WI38 (cell line): ENCODE data around the gene MB.

Experiments
- H3K4me3 ChIP-seq: 2 replicates; pipeline ENCODE4 v1.5.1; 2011; ENCODE audit warnings: low read depth, mild to moderate bottlenecking, control low read depth, low read length
- TF ChIP-seq, protein P1 (sequence below): IDR thresholded peaks from 2 replicates; pipeline ENCODE4 v1.5.1; 2012; ENCODE audit warnings: low read depth, mild to moderate bottlenecking, control low read depth, low read length

MB gene

DNA sequence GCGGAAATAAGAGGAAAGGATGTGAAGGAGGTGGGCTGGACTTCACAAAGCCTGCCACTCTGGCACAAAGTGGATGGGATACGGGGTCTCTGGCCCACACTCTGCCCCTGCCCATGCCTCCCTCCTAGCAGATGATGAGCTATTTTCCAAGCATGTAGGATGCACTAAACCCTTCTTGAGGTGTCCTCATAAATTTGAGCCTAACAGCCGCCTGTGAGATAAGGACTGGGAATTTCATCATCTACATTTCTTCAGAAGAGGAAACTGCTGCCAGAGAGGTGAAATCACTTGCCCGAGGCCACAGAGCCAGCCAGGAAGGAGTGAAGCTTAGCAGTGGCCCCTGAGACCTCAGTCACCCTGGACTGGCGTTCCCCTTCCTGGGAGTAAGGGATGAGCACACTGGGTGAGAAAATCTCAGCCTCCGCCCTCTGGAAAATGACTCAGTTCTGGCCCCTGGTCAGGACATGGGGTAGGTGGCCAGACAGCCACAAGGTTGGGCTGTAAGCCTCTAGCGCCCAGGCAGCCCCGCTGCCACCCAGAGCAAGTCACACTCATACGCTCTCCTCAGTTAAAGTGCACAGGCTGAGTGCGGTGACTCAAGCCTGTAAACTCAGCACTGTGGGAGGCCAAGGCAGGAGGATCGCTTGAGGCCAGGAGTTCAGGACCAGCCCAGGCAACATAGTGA, 27.9 kb downstream of the MB start:
- TF ChIP-seq, protein P1, sequence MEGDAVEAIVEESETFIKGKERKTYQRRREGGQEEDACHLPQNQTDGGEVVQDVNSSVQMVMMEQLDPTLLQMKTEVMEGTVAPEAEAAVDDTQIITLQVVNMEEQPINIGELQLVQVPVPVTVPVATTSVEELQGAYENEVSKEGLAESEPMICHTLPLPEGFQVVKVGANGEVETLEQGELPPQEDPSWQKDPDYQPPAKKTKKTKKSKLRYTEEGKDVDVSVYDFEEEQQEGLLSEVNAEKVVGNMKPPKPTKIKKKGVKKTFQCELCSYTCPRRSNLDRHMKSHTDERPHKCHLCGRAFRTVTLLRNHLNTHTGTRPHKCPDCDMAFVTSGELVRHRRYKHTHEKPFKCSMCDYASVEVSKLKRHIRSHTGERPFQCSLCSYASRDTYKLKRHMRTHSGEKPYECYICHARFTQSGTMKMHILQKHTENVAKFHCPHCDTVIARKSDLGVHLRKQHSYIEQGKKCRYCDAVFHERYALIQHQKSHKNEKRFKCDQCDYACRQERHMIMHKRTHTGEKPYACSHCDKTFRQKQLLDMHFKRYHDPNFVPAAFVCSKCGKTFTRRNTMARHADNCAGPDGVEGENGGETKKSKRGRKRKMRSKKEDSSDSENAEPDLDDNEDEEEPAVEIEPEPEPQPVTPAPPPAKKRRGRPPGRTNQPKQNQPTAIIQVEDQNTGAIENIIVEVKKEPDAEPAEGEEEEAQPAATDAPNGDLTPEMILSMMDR = no peak
- no peak overlapping the region for H3K4me3 ChIP-seq

DNA sequence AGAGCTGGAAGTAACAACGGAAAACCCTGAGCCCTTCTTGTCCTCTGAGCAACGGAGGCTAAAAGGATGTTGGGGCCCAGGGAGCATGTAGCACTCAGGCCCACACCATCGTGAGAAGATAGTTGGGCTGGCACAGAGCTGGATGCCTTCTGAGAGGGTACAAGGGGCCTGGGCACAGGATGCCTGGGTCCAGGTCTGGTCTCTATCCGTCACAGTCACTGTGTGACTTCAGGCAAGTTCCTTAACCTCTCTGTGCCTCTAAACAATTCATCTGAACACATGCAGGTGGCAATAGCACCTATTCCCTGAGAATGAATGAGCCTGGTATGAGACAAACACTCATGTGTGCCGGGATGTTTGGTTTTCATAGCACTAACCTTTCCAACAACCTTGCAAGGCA, 29.2 kb downstream of the MB start:
- H3K4me3 ChIP-seq = no peak overlapping the region
- TF ChIP-seq, protein P1 = no peak

DNA sequence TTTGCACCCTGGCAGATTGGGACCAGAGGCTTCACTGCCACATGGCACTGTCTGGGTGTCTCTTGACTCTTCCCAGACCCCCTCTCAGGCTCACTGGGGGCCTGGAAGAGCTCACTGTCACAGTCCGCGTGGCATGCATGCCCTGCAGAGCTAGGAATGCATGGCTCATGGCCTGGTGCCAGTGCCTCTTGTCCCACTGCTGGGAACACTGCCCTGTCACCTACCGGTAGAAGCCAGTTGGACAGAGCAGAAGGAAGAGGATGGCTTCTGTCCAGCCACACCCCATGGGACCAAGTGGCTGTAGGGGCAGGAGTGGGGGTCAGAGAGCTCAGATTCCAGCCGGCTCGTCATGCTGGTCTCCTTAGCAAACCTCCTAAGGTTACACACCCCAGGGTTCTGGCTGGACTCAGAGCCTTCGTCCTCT, 29.7 kb downstream of the MB start:
- H3K4me3 ChIP-seq = no peak overlapping the region
- TF ChIP-seq, protein P1 = no peak

DNA sequence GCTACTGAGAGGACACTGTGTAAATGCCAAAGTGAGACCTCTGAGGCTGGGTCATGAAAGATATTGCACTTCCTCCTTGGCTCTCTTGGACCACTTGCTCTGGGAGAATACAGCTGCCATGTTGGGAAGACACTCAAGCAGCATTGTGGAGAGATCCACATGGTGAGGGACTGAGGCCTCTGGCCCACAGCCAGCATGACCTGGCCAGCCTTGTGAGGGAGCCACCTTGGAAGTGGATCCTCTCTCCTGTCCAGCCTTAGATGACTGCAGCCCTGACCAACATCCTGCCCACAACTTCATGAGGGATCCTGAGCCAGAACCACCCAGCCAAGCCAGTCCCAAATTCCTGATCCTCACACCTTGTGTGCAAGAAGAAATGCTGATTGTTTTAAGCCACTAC, 30.4 kb downstream of the MB start:
- H3K4me3 ChIP-seq = no peak overlapping the region
- TF ChIP-seq, protein P1 = no peak

DNA sequence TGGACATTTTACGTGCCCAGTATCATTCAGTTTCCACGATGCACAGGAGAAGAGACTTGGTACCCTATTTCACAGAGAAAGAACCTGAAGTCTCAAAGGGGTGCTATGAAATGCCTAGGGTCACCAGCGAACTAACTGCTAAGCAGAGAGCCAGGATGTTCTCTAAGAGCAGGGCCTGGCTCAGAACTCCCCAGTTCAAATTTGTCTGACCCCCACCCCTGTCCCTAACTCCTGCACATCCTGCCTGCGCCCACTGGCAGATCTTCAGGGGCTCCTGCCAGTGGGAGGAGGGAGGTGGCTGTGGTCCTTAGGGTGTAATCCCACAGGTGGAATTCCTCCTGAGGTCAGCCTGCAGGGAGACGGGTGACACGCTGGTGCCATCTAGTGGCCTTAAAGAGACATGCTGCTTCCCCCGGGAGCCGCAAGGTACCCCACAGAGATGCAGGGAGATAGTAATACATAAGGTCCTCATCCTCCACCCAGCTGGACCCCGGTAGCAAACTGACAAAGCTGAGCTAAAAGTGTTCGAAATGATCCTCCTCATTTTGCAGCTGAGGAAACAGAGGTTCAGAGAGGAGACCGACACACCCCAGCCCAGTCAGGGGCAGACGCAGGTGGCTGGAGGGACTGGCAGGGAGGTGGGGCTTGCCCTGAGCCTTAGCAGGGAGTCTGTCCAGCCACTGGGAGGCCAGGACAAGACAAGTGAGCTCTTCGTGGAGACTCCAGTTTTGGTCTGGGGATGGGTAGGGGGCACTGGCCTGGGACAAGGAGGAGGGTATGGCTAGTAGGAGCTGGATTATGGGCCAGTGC, 34.1 kb downstream of the MB start:
- H3K4me3 ChIP-seq = no peak overlapping the region

DNA sequence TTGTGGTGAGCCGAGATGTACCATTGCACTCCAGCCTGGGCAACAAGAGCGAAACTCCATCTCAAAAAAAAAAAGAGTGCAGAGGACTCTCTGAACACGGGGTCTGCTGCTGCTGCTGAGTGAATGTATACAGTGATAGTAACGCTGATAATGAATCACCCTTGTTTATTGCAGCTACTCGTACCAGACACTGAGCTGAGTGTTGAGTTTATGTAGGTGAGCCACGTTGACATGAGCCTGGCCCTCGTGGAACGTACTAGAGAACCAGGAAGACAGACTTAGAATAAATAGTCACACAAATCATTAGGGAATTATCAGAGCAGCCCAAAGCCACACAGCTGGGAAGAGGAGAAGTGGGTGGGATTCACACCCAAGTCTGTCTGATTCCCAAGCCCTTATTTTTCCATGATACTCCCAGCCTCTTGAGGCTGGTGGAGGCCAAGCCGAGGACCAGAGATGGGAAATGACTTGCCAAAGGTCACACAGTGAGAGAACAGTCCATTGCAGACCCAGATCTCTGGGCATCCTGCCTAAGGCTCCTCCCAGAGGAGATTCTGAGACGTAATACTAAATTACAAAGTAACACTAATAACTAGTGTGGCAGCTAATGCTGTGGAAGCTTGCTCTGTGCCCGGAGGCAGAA, 34.8 kb downstream of the MB start:
- no peak overlapping the region for H3K4me3 ChIP-seq
- TF ChIP-seq, protein P1 = no peak

More for the DNA sequence above, 34.1 kb downstream of the MB start:
- TF ChIP-seq, protein P1 = peak; percentile 91

DNA sequence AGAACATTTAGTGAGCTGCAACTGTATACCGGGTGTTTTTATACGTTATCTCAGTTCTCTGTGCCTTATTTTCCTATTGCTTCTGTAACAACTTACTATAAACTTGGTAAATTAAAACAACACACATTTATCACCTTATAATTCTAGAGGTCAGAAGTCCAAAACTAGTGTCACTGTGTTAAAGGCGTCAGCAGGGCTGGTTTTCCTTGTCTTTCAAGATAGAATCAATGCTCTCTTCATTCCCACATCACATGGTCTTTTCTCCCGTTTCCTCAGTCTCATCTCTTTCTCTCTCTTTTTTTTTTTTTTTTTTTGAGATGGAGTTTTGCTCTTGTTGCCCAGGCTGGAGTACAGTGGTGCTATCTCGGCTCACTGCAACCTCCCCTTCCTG, 36.1 kb downstream of the MB start:
- no peak overlapping the region for H3K4me3 ChIP-seq
- TF ChIP-seq, protein P1 = no peak
